NCI-H2171 treated with DMSO at 0.1 percent for 48 hours (cell line): Measurements from ENCODE around the gene ATF7.
A peak's percentile ranks its signal among the peaks of the same experiment; 100 is the strongest.
"Not testable (repeated sequence)": the region's sequence is repeated elsewhere in the genome, so short reads cannot be mapped to it uniquely, and the experiment has no call there.

Experiments used
- DNase-seq: peaks from one replicate; lab custom pipeline; 2025; lab: John Stamatoyannopoulos, UW

Gene ATF7

GRCh38 chr12:53625946-53626701, at the start of gene ATF7:
Gene ATF7, minus strand, starts transcription at chr12:53626382. Its CDS starts 25,382 bp downstream, at chr12:53601000.
- DNase-seq = peak; percentile 95

- no peak for DNase-seq
Measured at GRCh38 chr12:53674977-53675700, 49.0 kb upstream of the ATF7 start.

GRCh38 chr12:53670971-53671370, 44.8 kb upstream of the ATF7 start:
- no peak for DNase-seq

GRCh38 chr12:53670308-53670707, 44.1 kb upstream of the ATF7 start:
- no peak for DNase-seq

- DNase-seq = no peak
Measured at GRCh38 chr12:53667080-53667479, 40.9 kb upstream of the ATF7 start.

- no peak for DNase-seq
Measured at GRCh38 chr12:53664936-53665335, 38.8 kb upstream of the ATF7 start.

GRCh38 chr12:53664191-53664590, 38.0 kb upstream of the ATF7 start:
- no peak for DNase-seq

- no peak for DNase-seq
Measured at GRCh38 chr12:53660041-53660440, 33.9 kb upstream of the ATF7 start.

- DNase-seq = no peak
Measured at GRCh38 chr12:53659571-53659981, 33.4 kb upstream of the ATF7 start.

- no peak for DNase-seq
Measured at GRCh38 chr12:53659011-53659551, 32.9 kb upstream of the ATF7 start.

- no peak for DNase-seq
Measured at GRCh38 chr12:53657041-53657440, 30.9 kb upstream of the ATF7 start.

GRCh38 chr12:53653595-53653994, 27.4 kb upstream of the ATF7 start:
- no peak for DNase-seq

GRCh38 chr12:53652366-53652765, 26.2 kb upstream of the ATF7 start:
- DNase-seq = no peak

GRCh38 chr12:53651737-53652136, 25.6 kb upstream of the ATF7 start:
- no peak for DNase-seq

- DNase-seq = not testable (repeated sequence)
Measured at GRCh38 chr12:53646300-53646699, 20.1 kb upstream of the ATF7 start.

- DNase-seq = peak; percentile 89
Measured at GRCh38 chr12:53645165-53645564, 19.0 kb upstream of the ATF7 start.

- no peak for DNase-seq
Measured at GRCh38 chr12:53644133-53644532, 18.0 kb upstream of the ATF7 start.

GRCh38 chr12:53643232-53643979, 17.2 kb upstream of the ATF7 start:
- no peak for DNase-seq

- DNase-seq = no peak
Measured at GRCh38 chr12:53638057-53638456, 11.9 kb upstream of the ATF7 start.

GRCh38 chr12:53636641-53637040, 10.5 kb upstream of the ATF7 start:
- DNase-seq = no peak

- DNase-seq = not testable (repeated sequence)
Measured at GRCh38 chr12:53635708-53636107, 9.5 kb upstream of the ATF7 start.

- DNase-seq = no peak
Measured at GRCh38 chr12:53631721-53632120, 5.5 kb upstream of the ATF7 start.
